ENCODE data around the gene LRRC37A.
"Not testable (repeated sequence)": the region's sequence is repeated elsewhere in the genome, so short reads cannot be mapped to it uniquely, and the experiment has no call there.

- peak; percentile 95 for TF ChIP-seq CTCF (IDR thresholded peaks at IDR 0.05)
- not testable (repeated sequence) for TF ChIP-seq NRF1 (IDR thresholded peaks at IDR 0.05; ENCODE audit: low read depth, low read length); EP300 (IDR thresholded peaks at IDR 0.05; ENCODE audit: borderline replicate concordance in 1 of 2, low read depth in 1 of 2, low read length in 1 of 2); RFX5 (IDR thresholded peaks at IDR 0.05; ENCODE audit: low read length); TEAD4 (IDR thresholded peaks at IDR 0.05; ENCODE audit: borderline replicate concordance, insufficient read depth)
- peak; percentile 40; the same call in 1 of the 2 replicates for TF ChIP-seq FOSL2 (IDR thresholded peaks at IDR 0.05; ENCODE audit: borderline replicate concordance, low read depth)
- TF ChIP-seq SMC3 (IDR thresholded peaks at IDR 0.05; ENCODE audit: low read depth, low read length): peak; percentile 67
- TF ChIP-seq MXI1 (IDR thresholded peaks at IDR 0.05; ENCODE audit: low read depth, low read length): 0 out of 2 replicates have a peak, but pooled peaks have one; percentile 27
- peak; percentile 72 for TF ChIP-seq RAD21 (IDR thresholded peaks at IDR 0.05; ENCODE audit: low read length)
These were observed 8.1 kb upstream of the LRRC37A start for GRCh38 chr17:46286764-46287221.

All from SK-N-SH (cell line).